HUES6 (cell line): Measurements from ENCODE around the gene NOS1.

ENCODE experiments used
- H3K27ac ChIP-seq: 2 replicates; pipeline ENCODE4 v1.7.0; 2013; ENCODE audit warnings: low read depth, mild to moderate bottlenecking, low read length, inconsistent platforms
- H3K27me3 ChIP-seq: 2 replicates; pipeline ENCODE4 v1.6.1; 2013; ENCODE audit warnings: low read length; ENCODE audit not compliant: control insufficient read depth, insufficient read depth
- H3K36me3 ChIP-seq: 2 replicates; pipeline ENCODE4 v1.6.1; 2013; ENCODE audit warnings: low read length; ENCODE audit not compliant: control insufficient read depth, insufficient read depth
- H3K4me1 ChIP-seq: 2 replicates; pipeline ENCODE4 v1.6.1; 2013; ENCODE audit warnings: low read length; ENCODE audit not compliant: control insufficient read depth, insufficient read depth
- H3K4me3 ChIP-seq: 2 replicates; pipeline ENCODE4 v1.5.1; 2013; ENCODE audit warnings: low read depth, low read length
- H3K9ac ChIP-seq: one replicate; pipeline ENCODE4 v1.6.1; 2013; ENCODE audit warnings: mild to moderate bottlenecking, low read length
- H3K9me3 ChIP-seq: 2 replicates; pipeline ENCODE4 v1.6.1; 2013; ENCODE audit warnings: low read depth, low read length; ENCODE audit not compliant: control insufficient read depth, insufficient read depth

NOS1 gene

DNA sequence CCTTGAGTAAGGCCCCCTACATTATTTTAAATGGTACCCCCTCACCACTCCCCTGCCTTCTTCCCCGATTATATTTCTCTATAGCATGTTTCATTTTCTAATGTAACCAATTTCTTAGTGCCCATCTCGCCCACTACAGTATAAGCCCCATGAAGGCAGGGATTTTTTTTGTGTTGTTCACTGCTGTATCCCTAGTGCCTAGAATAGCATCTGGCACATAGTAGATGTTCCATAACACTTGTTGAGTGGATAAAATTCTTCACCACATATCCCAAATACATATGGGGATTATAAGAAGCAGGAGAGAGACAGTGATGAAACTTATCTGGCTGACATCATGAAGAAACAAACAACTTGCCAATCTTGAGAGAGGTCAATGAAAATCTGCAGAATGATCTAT is 182.7 kb downstream of the NOS1 start:
- no peak overlapping the region for H3K4me3 ChIP-seq
- no peaks in the 10 kb centered on the region for H3K27me3 ChIP-seq
- H3K4me1 ChIP-seq, result no peaks in the 10 kb centered on the region
- peaks cover 94% of the 10 kb centered on the region for H3K36me3 ChIP-seq
- no peak overlapping the region for H3K27ac ChIP-seq
- H3K9me3 ChIP-seq, result peaks cover 5% of the 10 kb centered on the region; the same call in 1 of the 2 replicates
- no peak overlapping the region for H3K9ac ChIP-seq

DNA sequence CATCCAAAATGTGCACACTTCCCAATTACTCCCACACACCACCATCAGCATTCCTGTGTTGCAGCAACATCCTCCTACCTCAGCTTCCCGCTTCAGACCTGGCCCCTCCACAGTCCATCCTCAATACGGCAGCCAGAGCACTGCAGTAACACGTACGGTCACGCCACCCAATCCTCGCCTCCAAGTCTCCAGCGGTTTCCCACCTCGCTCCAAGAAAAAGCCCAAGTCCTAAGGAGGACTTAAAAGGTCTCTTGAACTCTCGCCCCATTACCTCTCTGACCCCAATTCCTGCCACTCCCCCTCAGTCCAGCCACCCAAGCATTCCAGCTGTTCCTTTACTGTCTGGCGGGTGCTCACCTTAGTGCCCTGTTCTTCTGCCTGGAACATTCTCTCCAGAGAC is 183.1 kb downstream of the NOS1 start:
- peaks cover 94% of the 10 kb centered on the region for H3K36me3 ChIP-seq
- H3K27ac ChIP-seq, result no peak overlapping the region
- no peaks in the 10 kb centered on the region for H3K4me1 ChIP-seq
- no peak overlapping the region for H3K4me3 ChIP-seq
- H3K9me3 ChIP-seq, result peaks cover 5% of the 10 kb centered on the region; the same call in 1 of the 2 replicates
- no peak overlapping the region for H3K9ac ChIP-seq
- H3K27me3 ChIP-seq, result no peaks in the 10 kb centered on the region

- Histone ChIP-seq H3K27me3 (no peaks in the 10 kb centered on the region), H3K9me3 (no peaks in the 10 kb centered on the region), H3K4me1 (no peaks in the 10 kb centered on the region), H3K36me3 (peaks cover 97% of the 10 kb centered on the region), H3K9ac (no peak overlapping the region), H3K27ac (no peak overlapping the region), H3K4me3 (no peak overlapping the region)
These were observed 189.3 kb downstream of the NOS1 start for GRCh38 chr12:117172168-117172567.

- no peak overlapping the region for H3K27ac ChIP-seq
- no peaks in the 10 kb centered on the region for H3K27me3 ChIP-seq
- no peaks in the 10 kb centered on the region for H3K9me3 ChIP-seq
- H3K4me3 ChIP-seq, result no peak overlapping the region
- H3K4me1 ChIP-seq, result no peaks in the 10 kb centered on the region
- H3K36me3 ChIP-seq, result peaks cover 97% of the 10 kb centered on the region
- H3K9ac ChIP-seq, result no peak overlapping the region
These were observed 189.8 kb downstream of the NOS1 start for GRCh38 chr12:117171499-117172162.

- Histone ChIP-seq H3K9ac (no peak overlapping the region), H3K4me3 (no peak overlapping the region), H3K36me3 (peaks cover 96% of the 10 kb centered on the region), H3K27ac (no peak overlapping the region), H3K9me3 (no peaks in the 10 kb centered on the region), H3K4me1 (no peaks in the 10 kb centered on the region), H3K27me3 (no peaks in the 10 kb centered on the region)
These were observed 191.9 kb downstream of the NOS1 start for GRCh38 chr12:117169548-117169947.

GRCh38 chr12:117168976-117169375 is 192.4 kb downstream of the NOS1 start:
- Histone ChIP-seq H3K4me1 (no peaks in the 10 kb centered on the region), H3K9ac (no peak overlapping the region), H3K4me3 (no peak overlapping the region), H3K36me3 (peaks cover 96% of the 10 kb centered on the region), H3K9me3 (no peaks in the 10 kb centered on the region), H3K27me3 (no peaks in the 10 kb centered on the region), H3K27ac (no peak overlapping the region)

GRCh38 chr12:117167769-117168168 is 193.7 kb downstream of the NOS1 start:
- H3K36me3 ChIP-seq, result peaks cover 92% of the 10 kb centered on the region
- no peaks in the 10 kb centered on the region for H3K9me3 ChIP-seq
- H3K27ac ChIP-seq, result no peak overlapping the region
- H3K9ac ChIP-seq, result no peak overlapping the region
- H3K4me3 ChIP-seq, result no peak overlapping the region
- H3K27me3 ChIP-seq, result no peaks in the 10 kb centered on the region
- H3K4me1 ChIP-seq, result no peaks in the 10 kb centered on the region

- Histone ChIP-seq H3K27me3 (no peaks in the 10 kb centered on the region), H3K9ac (no peak overlapping the region), H3K9me3 (no peaks in the 10 kb centered on the region), H3K4me3 (no peak overlapping the region), H3K27ac (no peak overlapping the region), H3K36me3 (peaks cover 92% of the 10 kb centered on the region), H3K4me1 (no peaks in the 10 kb centered on the region)
These were observed 195.3 kb downstream of the NOS1 start for GRCh38 chr12:117166107-117166506.

GRCh38 chr12:117165342-117165741 is 196.1 kb downstream of the NOS1 start:
- H3K4me1 ChIP-seq, result no peaks in the 10 kb centered on the region
- no peaks in the 10 kb centered on the region for H3K27me3 ChIP-seq
- H3K27ac ChIP-seq, result no peak overlapping the region
- H3K9me3 ChIP-seq, result no peaks in the 10 kb centered on the region
- H3K4me3 ChIP-seq, result no peak overlapping the region
- H3K36me3 ChIP-seq, result peaks cover 92% of the 10 kb centered on the region
- no peak overlapping the region for H3K9ac ChIP-seq

GRCh38 chr12:117162633-117163032 is 198.8 kb downstream of the NOS1 start:
- no peaks in the 10 kb centered on the region for H3K4me1 ChIP-seq
- H3K27me3 ChIP-seq, result no peaks in the 10 kb centered on the region
- H3K9me3 ChIP-seq, result no peaks in the 10 kb centered on the region
- H3K36me3 ChIP-seq, result peaks cover 96% of the 10 kb centered on the region
- no peak overlapping the region for H3K9ac ChIP-seq
- no peak overlapping the region for H3K4me3 ChIP-seq
- no peak overlapping the region for H3K27ac ChIP-seq

GRCh38 chr12:117162167-117162539 is 199.3 kb downstream of the NOS1 start:
- no peaks in the 10 kb centered on the region for H3K27me3 ChIP-seq
- H3K4me1 ChIP-seq, result no peaks in the 10 kb centered on the region
- peaks cover 96% of the 10 kb centered on the region for H3K36me3 ChIP-seq
- no peak overlapping the region for H3K4me3 ChIP-seq
- H3K9ac ChIP-seq, result no peak overlapping the region
- H3K27ac ChIP-seq, result no peak overlapping the region
- no peaks in the 10 kb centered on the region for H3K9me3 ChIP-seq
